CD8-positive, alpha-beta memory T cell (primary cell): Measurements from ENCODE around the gene C16orf87. TPM values are rescaled to one million over a fixed set of nuclear protein-coding genes. Genes with fewer than 3 reads are reported as not detected.

ENCODE experiments used
- CTCF ChIA-PET: fragments of 350-600 bp; sonication (Branson Sonifier 250); formaldehyde crosslinking; loops from one replicate; lab custom pipeline; 2021; ENCODE audit warnings: antibody characterized with exemption; lab: Charles Lee
- POLR2A ChIA-PET: fragments of 350-600 bp; sonication (Branson Sonifier 250); formaldehyde crosslinking; loops from one replicate; lab custom pipeline; 2021; ENCODE audit warnings: antibody characterized with exemption; lab: Charles Lee
- DNase-seq, 5 donors: peaks; one replicate each; pipeline versions ENCODE4 v3.0.0 to v3.0.0-alpha.2; 2020 to 2022; ENCODE audit warnings: mixed read lengths in 1 of 5
- H3K27ac ChIP-seq: one replicate; pipeline ENCODE4 v1.7.0; 2013; ENCODE audit warnings: low read depth, mild to moderate bottlenecking, low read length, moderate library complexity
- H3K27me3 ChIP-seq: 2 replicates; pipeline ENCODE4 v1.7.0; 2013; ENCODE audit warnings: low read length, mild to moderate bottlenecking; ENCODE audit not compliant: insufficient read depth, poor library complexity, severe bottlenecking
- H3K36me3 ChIP-seq: 2 replicates; pipeline ENCODE4 v1.7.0; 2013; ENCODE audit warnings: mild to moderate bottlenecking, low read length, moderate library complexity; ENCODE audit not compliant: insufficient read depth
- H3K4me1 ChIP-seq: 2 replicates; pipeline ENCODE4 v1.7.0; 2013; ENCODE audit warnings: mild to moderate bottlenecking, low read length, moderate library complexity; ENCODE audit not compliant: insufficient read depth
- H3K4me3 ChIP-seq: 2 replicates; pipeline ENCODE4 v1.7.0; 2013; ENCODE audit warnings: mild to moderate bottlenecking, low read length
- H3K9me3 ChIP-seq: 2 replicates; pipeline ENCODE4 v1.7.0; 2013; ENCODE audit warnings: mild to moderate bottlenecking, low read length
- H3K27ac Mint-ChIP-seq, 8 donors: one replicate each; pipeline ENCODE4 v1.8.0; 2020 to 2021; ENCODE audit warnings: mixed read lengths in 8 of 8, mild to moderate bottlenecking in 6 of 8, inconsistent platforms in 3 of 8, moderate library complexity in 3 of 8
- H3K27me3 Mint-ChIP-seq, 2 donors: one replicate each; pipeline ENCODE4 v1.8.0; 2020 to 2021; ENCODE audit warnings: mixed read lengths in 2 of 2, mild to moderate bottlenecking in 1 of 2, moderate library complexity in 1 of 2
- H3K36me3 Mint-ChIP-seq, 3 donors: one replicate each; pipeline ENCODE4 v1.8.0; 2020 to 2021; ENCODE audit warnings: mixed read lengths in 3 of 3, inconsistent platforms in 1 of 3, mild to moderate bottlenecking in 1 of 3
- H3K4me1 Mint-ChIP-seq, 3 donors: one replicate each; pipeline ENCODE4 v1.8.0; 2020 to 2021; ENCODE audit warnings: mixed read lengths in 3 of 3, inconsistent platforms in 1 of 3, mild to moderate bottlenecking in 1 of 3
- H3K4me3 Mint-ChIP-seq, 7 donors: one replicate each; pipeline ENCODE4 v1.8.0; 2020 to 2021; ENCODE audit warnings: mixed read lengths in 7 of 7, mild to moderate bottlenecking in 6 of 7, moderate library complexity in 4 of 7, inconsistent platforms in 2 of 7
- H3K9me3 Mint-ChIP-seq, 5 donors: one replicate each; pipeline ENCODE4 v1.8.0; 2020 to 2022; ENCODE audit warnings: mixed read lengths in 5 of 5, mild to moderate bottlenecking in 3 of 5, moderate library complexity in 2 of 5, inconsistent platforms in 1 of 5
- polyA plus RNA-seq: library from polyadenylated mRNA; unstranded; fragments of 300-500 nt; fragmentation: Illumina TruSeq; gene quantifications from one replicate; pipeline ENCODE4 v1.2.3, GENCODE V29; 2021
- total RNA-seq, 2 experiments: library from RNA; stranded (reverse); gene quantifications; one replicate each; pipeline ENCODE4 v1.2.3, GENCODE V29; 2021

The C16orf87 gene
- total and polyA plus RNA-seq, 3 experiments from 2014 or later, result 9.1 to 22.8 (median 22.6) TPM

GRCh38 chr16:46747777-46748651, 83.0 kb downstream of the C16orf87 start, which contains the start of gene MYLK3:
Gene MYLK3 (minus strand): TSS chr16:46748344. CDS start chr16:46748193, 151 bp downstream.
- no peak within 1 kb of the TSS for H3K27ac Mint-ChIP-seq
- H3K36me3 Mint-ChIP-seq, result no peaks in the 10 kb centered on the region
- Histone ChIP-seq H3K27ac (no peak within 1 kb of the TSS), H3K27me3 (no peaks in the 10 kb centered on the region), H3K9me3 (no peaks in the 10 kb centered on the region), H3K36me3 (no peaks in the 10 kb centered on the region), H3K4me1 (no peaks in the 10 kb centered on the region), H3K4me3 (no peak within 1 kb of the TSS)
- peaks cover 0 to 7% of the 10 kb centered on the region in 2 donors for H3K27me3 Mint-ChIP-seq
- DNase-seq, result no peak
- H3K4me1 Mint-ChIP-seq, result peaks cover 4 to 6% (median 5%) of the 10 kb centered on the region in 3 donors
- no peaks in the 10 kb centered on the region for H3K9me3 Mint-ChIP-seq
- ChIA-PET CTCF (interaction anchor here (0.6 kb wide), 1 partner anchor 122 kb away, joined by 3 read pairs; no protein-coding TSS in a partner anchor), POLR2A (no interaction called here)
- no peak within 1 kb of the TSS for H3K4me3 Mint-ChIP-seq

- Mint-ChIP-seq H3K4me3 (no peak overlapping the region), H3K4me1 (peaks cover 4 to 6% (median 5%) of the 10 kb centered on the region in 3 donors), H3K27me3 (peaks cover 0 to 7% of the 10 kb centered on the region in 2 donors), H3K36me3 (no peaks in the 10 kb centered on the region), H3K27ac (no peak overlapping the region), H3K9me3 (no peaks in the 10 kb centered on the region)
- H3K4me3 ChIP-seq, result no peak overlapping the region
- CTCF ChIA-PET, result no interaction called here
- H3K9me3 ChIP-seq, result no peaks in the 10 kb centered on the region
- POLR2A ChIA-PET, result no interaction called here
- H3K4me1 ChIP-seq, result no peaks in the 10 kb centered on the region
- H3K27me3 ChIP-seq, result no peaks in the 10 kb centered on the region
- H3K27ac ChIP-seq, result no peak overlapping the region
- H3K36me3 ChIP-seq, result no peaks in the 10 kb centered on the region
- no peak for DNase-seq
Observed at GRCh38 chr16:46746821-46747776, 83.9 kb downstream of the C16orf87 start.

Other genes starting within 250 kb of the C16orf87 start
- 10 to 100 TPM; 35.6 to 38.2 TPM for gene SHCBP1, start 209.8 kb downstream of the C16orf87 start, total RNA-seq
- gene SHCBP1, start 209.8 kb downstream of the C16orf87 start, polyA plus RNA-seq, result 1.1 TPM
- 10 to 100 TPM; 89.0 to 89.8 TPM for gene VPS35, start 142.0 kb downstream of the C16orf87 start, total RNA-seq
- gene VPS35, start 142.0 kb downstream of the C16orf87 start, polyA plus RNA-seq, result 69.2 TPM
- gene ORC6, start 141.5 kb downstream of the C16orf87 start, total RNA-seq, result 10 to 100 TPM; 56.6 to 56.9 TPM
- 1.3 TPM for gene ORC6, start 141.5 kb downstream of the C16orf87 start, polyA plus RNA-seq
- under 1 TPM; 0.20 to 0.47 TPM for gene MYLK3, start 82.8 kb downstream of the C16orf87 start, total RNA-seq
- not detected for gene MYLK3, start 82.8 kb downstream of the C16orf87 start, polyA plus RNA-seq
- gene GPT2, start 53.2 kb upstream of the C16orf87 start, total RNA-seq, result 10 to 100 TPM; 12.5 to 16.5 TPM
- 0.79 TPM for gene GPT2, start 53.2 kb upstream of the C16orf87 start, polyA plus RNA-seq
- 10 to 100 TPM; 89.8 to 90.3 TPM for gene DNAJA2, start 142.5 kb upstream of the C16orf87 start, total RNA-seq
- gene DNAJA2, start 142.5 kb upstream of the C16orf87 start, polyA plus RNA-seq, result 90.6 TPM